ENCODE data around the gene SPTBN1. TPM values are rescaled to one million over a fixed set of nuclear protein-coding genes. Genes with fewer than 3 reads are reported as not detected.
A peak's percentile ranks its signal among the peaks of the same experiment; 100 is the strongest.

SPTBN1 gene
- total RNA-seq, 3 donors from 2014 or later (not counting 1 experiment from before 2014, with no cell fraction given) = 65.7 to 142 (median 68.3) TPM

GRCh38 chr2:54455131-54455562 is 980 bp upstream of the SPTBN1 start:
- peak overlapping the region; percentile 81 for H3K4me3 Mint-ChIP-seq
- H3K4me1 Mint-ChIP-seq = peaks cover 9 to 15% of the 10 kb centered on the region in 2 donors
- intact Hi-C loops (cut with micrococcal nuclease) = no loop called here
- no peaks in the 10 kb centered on the region for H3K9me3 ChIP-seq (ENCODE audit: control insufficient read depth, insufficient read depth, low read length)
- no peak overlapping the region for H3K27ac Mint-ChIP-seq
- no peaks in the 10 kb centered on the region for H3K9me3 Mint-ChIP-seq
- H3K36me3 Mint-ChIP-seq = no peaks in the 10 kb centered on the region
- no peak for ATAC-seq
- H3K27ac ChIP-seq (ENCODE audit: low read length) = no peak overlapping the region
- peaks cover 18% of the 10 kb centered on the region for H3K4me1 ChIP-seq (ENCODE audit: control insufficient read depth, insufficient read depth, low read length)
- H3K27me3 ChIP-seq (ENCODE audit: control insufficient read depth, insufficient read depth, low read length) = peaks cover 33% of the 10 kb centered on the region
- WGBS (ENCODE audit: insufficient coverage) = 8% methylated on average over 20 of the region's 20 CpGs
- H3K27me3 Mint-ChIP-seq (ENCODE audit: low read depth in 2 of 2) = peaks cover 33 to 50% of the 10 kb centered on the region in 2 donors
- DNase-seq = no peak
- no peak overlapping the region for H3K4me3 ChIP-seq (ENCODE audit: low read length)
- no peaks in the 10 kb centered on the region for H3K36me3 ChIP-seq (ENCODE audit: control insufficient read depth, insufficient read depth, low read length)
- no peak for TF ChIP-seq CTCF (IDR thresholded peaks at IDR 0.05)

GRCh38 chr2:54456362-54456611 is 160 bp downstream of the SPTBN1 start:
- no peaks in the 10 kb centered on the region for H3K36me3 Mint-ChIP-seq
- WGBS (ENCODE audit: insufficient coverage) = under 1% methylated on average over 30 of the region's 30 CpGs
- peaks cover 9 to 15% of the 10 kb centered on the region in 2 donors for H3K4me1 Mint-ChIP-seq
- Histone ChIP-seq H3K27me3 (ENCODE audit: control insufficient read depth, insufficient read depth, low read length) (peaks cover 33% of the 10 kb centered on the region), H3K4me1 (ENCODE audit: control insufficient read depth, insufficient read depth, low read length) (peaks cover 18% of the 10 kb centered on the region), H3K36me3 (ENCODE audit: control insufficient read depth, insufficient read depth, low read length) (no peaks in the 10 kb centered on the region), H3K9me3 (ENCODE audit: control insufficient read depth, insufficient read depth, low read length) (no peaks in the 10 kb centered on the region), H3K4me3 (ENCODE audit: low read length) (no peak overlapping the region), H3K27ac (ENCODE audit: low read length) (no peak overlapping the region)
- no peak overlapping the region for H3K4me3 Mint-ChIP-seq
- H3K27ac Mint-ChIP-seq = no peak overlapping the region
- no peak for ATAC-seq
- no peaks in the 10 kb centered on the region for H3K9me3 Mint-ChIP-seq
- no peak for DNase-seq
- intact Hi-C loops (cut with micrococcal nuclease) = no loop called here
- peaks cover 43 to 54% of the 10 kb centered on the region in 2 donors for H3K27me3 Mint-ChIP-seq (ENCODE audit: low read depth in 2 of 2)
- TF ChIP-seq CTCF (IDR thresholded peaks at IDR 0.05) = no peak

GRCh38 chr2:54456612-54457322 is 640 bp downstream of the SPTBN1 start:
- Histone ChIP-seq H3K27me3 (ENCODE audit: control insufficient read depth, insufficient read depth, low read length) (peaks cover 33% of the 10 kb centered on the region), H3K4me1 (ENCODE audit: control insufficient read depth, insufficient read depth, low read length) (peaks cover 18% of the 10 kb centered on the region), H3K9me3 (ENCODE audit: control insufficient read depth, insufficient read depth, low read length) (no peaks in the 10 kb centered on the region), H3K27ac (ENCODE audit: low read length) (no peak overlapping the region), H3K4me3 (ENCODE audit: low read length) (peak overlapping the region; percentile 18), H3K36me3 (ENCODE audit: control insufficient read depth, insufficient read depth, low read length) (no peaks in the 10 kb centered on the region)
- TF ChIP-seq CTCF (IDR thresholded peaks at IDR 0.05) = no peak
- H3K9me3 Mint-ChIP-seq = no peaks in the 10 kb centered on the region
- no peaks in the 10 kb centered on the region for H3K36me3 Mint-ChIP-seq
- peaks cover 9 to 15% of the 10 kb centered on the region in 2 donors for H3K4me1 Mint-ChIP-seq
- DNase-seq (peak in 1 of 2 donors; percentile 14), ATAC-seq (peak in 2 of 3 donors; percentile 36 to 49)
- under 1% methylated on average over 80 of the region's 87 CpGs for WGBS (ENCODE audit: insufficient coverage)
- no peak overlapping the region for H3K27ac Mint-ChIP-seq
- peak overlapping the region; percentile 93 for H3K4me3 Mint-ChIP-seq
- intact Hi-C loops (cut with micrococcal nuclease) = no loop called here
- peaks cover 46 to 58% of the 10 kb centered on the region in 2 donors for H3K27me3 Mint-ChIP-seq (ENCODE audit: low read depth in 2 of 2)

Data from natural killer cell (primary cell).